Esophagus muscularis mucosa (tissue), 3 donors: ENCODE data around the gene HARBI1.

Experiments used
- CTCF ChIP-seq, 3 experiments: fragments of 200-600 bp in 2 of 3; fragments of 450-650 bp in 1 of 3; sonication (generic) in 2 of 3; IDR thresholded peaks; one replicate each; pipeline ENCODE4 v1.5.1; 2017 to 2019; ENCODE audit warnings: antibody characterized with exemption in 3 of 3, mild to moderate bottlenecking in 2 of 3, moderate library complexity in 1 of 3
- POLR2AphosphoS5 ChIP-seq, 2 donors: sonication (generic); formaldehyde crosslinking; IDR thresholded peaks; one replicate each; pipeline ENCODE4 v1.6.1; 2017; ENCODE audit warnings: antibody characterized with exemption in 2 of 2

- TF ChIP-seq CTCF (IDR thresholded peaks at IDR 0.05) (no peak), POLR2AphosphoS5 (IDR thresholded peaks at IDR 0.05) (no peak)
These were observed 40.2 kb upstream of the HARBI1 start for GRCh38 chr11:46657186-46657585.
